BE2C (cell line): Measurements from ENCODE around the gene HSPA4L.

Experiments
- DNase-seq: peaks from one replicate; pipeline ENCODE4 v3.0.0-alpha.2; 2020
- H3K27me3 ChIP-seq: fragments of 250-450 bp; sonication (Bioruptor Pico); 2 replicates; pipeline ENCODE4 v1.5.1; 2020; ENCODE audit warnings: mild to moderate bottlenecking
- H3K36me3 ChIP-seq: fragments of 250-450 bp; sonication (Bioruptor Pico); 2 replicates; pipeline ENCODE4 v1.5.1; 2020; ENCODE audit warnings: mild to moderate bottlenecking
- H3K4me1 ChIP-seq: fragments of 250-450 bp; sonication (Bioruptor Pico); 2 replicates; pipeline ENCODE4 v1.5.1; 2020
- H3K4me3 ChIP-seq: 2 replicates; pipeline ENCODE4 v1.5.1; 2011; ENCODE audit warnings: low read depth, low read length
- H3K9me3 ChIP-seq: fragments of 250-450 bp; sonication (Bioruptor Pico); 2 replicates; pipeline ENCODE4 v1.5.1; 2020
- CTCF ChIP-seq: IDR thresholded peaks from 2 replicates; pipeline ENCODE4 v1.5.1; 2012; ENCODE audit warnings: mild to moderate bottlenecking, low read depth, low read length

HSPA4L gene

GRCh38 chr4:127793528-127793927 lies 11.4 kb downstream of the HSPA4L start:
- Histone ChIP-seq H3K27me3 (no peaks in the 10 kb centered on the region), H3K9me3 (no peaks in the 10 kb centered on the region; the same call in 1 of the 2 replicates), H3K36me3 (no peaks in the 10 kb centered on the region), H3K4me1 (no peaks in the 10 kb centered on the region), H3K4me3 (no peak overlapping the region)
- no peak for TF ChIP-seq CTCF
- no peak for DNase-seq

DNA sequence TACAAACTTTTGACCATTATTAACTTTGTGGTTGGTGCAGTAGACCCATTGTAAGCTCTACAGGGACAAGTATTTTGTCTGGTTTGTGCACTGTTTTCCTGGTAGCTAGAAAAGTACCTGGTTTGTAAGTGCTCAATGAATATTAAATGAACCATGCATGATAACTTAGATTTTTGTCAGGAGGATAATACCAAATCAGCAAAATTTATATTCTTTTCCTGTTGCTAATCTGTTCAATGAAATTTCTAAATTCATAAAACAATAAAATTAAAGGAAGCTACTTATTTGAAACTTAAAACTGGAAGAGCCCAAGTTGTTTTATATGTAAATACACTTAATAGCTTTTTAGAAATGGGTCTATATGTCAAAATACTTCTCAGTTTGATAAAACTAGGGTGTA lies 17.6 kb downstream of the HSPA4L start:
- no peaks in the 10 kb centered on the region for H3K27me3 ChIP-seq
- H3K9me3 ChIP-seq = no peaks in the 10 kb centered on the region
- H3K4me3 ChIP-seq = no peak overlapping the region
- no peaks in the 10 kb centered on the region for H3K4me1 ChIP-seq
- no peak for TF ChIP-seq CTCF
- no peaks in the 10 kb centered on the region for H3K36me3 ChIP-seq
- no peak for DNase-seq

- Histone ChIP-seq H3K36me3 (no peaks in the 10 kb centered on the region; the same call in 1 of the 2 replicates), H3K4me1 (no peaks in the 10 kb centered on the region), H3K4me3 (no peak overlapping the region), H3K27me3 (no peaks in the 10 kb centered on the region), H3K9me3 (no peaks in the 10 kb centered on the region)
- no peak for TF ChIP-seq CTCF
- DNase-seq = no peak
These were observed 27.2 kb downstream of the HSPA4L start for GRCh38 chr4:127809173-127809800.

DNA sequence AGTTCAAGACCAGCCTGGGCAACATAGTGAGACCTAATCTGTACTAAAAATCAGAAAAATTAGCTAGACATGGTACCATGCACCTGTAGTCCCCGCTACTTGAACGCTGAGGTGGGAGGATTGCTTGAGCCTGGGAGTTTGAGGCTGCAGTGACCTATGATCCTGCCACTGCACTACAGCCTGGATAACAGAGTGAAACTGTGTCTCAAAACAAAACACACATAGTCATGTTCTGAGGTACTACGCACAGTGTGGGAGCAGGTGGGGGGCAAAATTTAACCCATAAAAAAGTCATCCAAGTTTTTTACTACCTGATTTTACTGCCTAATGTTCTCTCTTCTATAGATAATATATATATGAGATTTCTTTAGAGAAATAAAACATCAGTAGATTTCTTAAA lies 28.4 kb downstream of the HSPA4L start:
- Histone ChIP-seq H3K4me3 (no peak overlapping the region), H3K9me3 (no peaks in the 10 kb centered on the region), H3K27me3 (no peaks in the 10 kb centered on the region), H3K36me3 (no peaks in the 10 kb centered on the region), H3K4me1 (no peaks in the 10 kb centered on the region)
- TF ChIP-seq CTCF = no peak
- no peak for DNase-seq

DNA sequence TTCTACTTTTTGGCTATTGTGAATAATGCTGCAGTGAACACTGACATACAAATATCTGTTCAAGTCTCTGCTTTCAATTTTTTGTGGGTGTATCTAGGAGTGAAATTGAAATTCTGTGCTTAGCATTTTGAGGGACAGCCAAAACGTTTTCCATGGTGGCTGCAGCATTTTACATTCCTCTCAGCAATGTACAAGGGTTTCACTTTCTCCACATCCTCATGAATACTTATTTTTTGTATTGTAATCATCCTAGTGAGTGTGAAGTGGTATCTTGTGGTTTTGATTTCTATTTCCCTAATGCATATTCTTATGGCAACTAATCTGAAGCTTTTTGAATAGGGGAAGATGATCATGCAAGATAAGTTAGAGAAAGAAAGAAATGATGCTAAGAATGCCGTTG lies 40.3 kb downstream of the HSPA4L start:
- no peak for DNase-seq
- TF ChIP-seq CTCF = no peak
- H3K4me1 ChIP-seq = no peaks in the 10 kb centered on the region

GRCh38 chr4:127828121-127828520 lies 46.0 kb downstream of the HSPA4L start:
- H3K4me1 ChIP-seq = no peaks in the 10 kb centered on the region
- no peak for DNase-seq
- H3K4me3 ChIP-seq = no peak overlapping the region
- no peak for TF ChIP-seq CTCF
- 0 out of 2 replicates have a peak, but pooled peaks cover 3% of the 10 kb centered on the region for H3K36me3 ChIP-seq
- no peaks in the 10 kb centered on the region for H3K27me3 ChIP-seq
- no peaks in the 10 kb centered on the region for H3K9me3 ChIP-seq

More for the DNA sequence above, 40.3 kb downstream of the HSPA4L start:
- no peaks in the 10 kb centered on the region for H3K27me3 ChIP-seq
- no peaks in the 10 kb centered on the region for H3K9me3 ChIP-seq
- no peak overlapping the region for H3K4me3 ChIP-seq
- no peaks in the 10 kb centered on the region for H3K36me3 ChIP-seq
